Measurements from ENCODE around the gene ABCC6.
"Not testable (repeated sequence)": the region's sequence is repeated elsewhere in the genome, so short reads cannot be mapped to it uniquely, and the experiment has no call there.

The ABCC6 gene

DNA sequence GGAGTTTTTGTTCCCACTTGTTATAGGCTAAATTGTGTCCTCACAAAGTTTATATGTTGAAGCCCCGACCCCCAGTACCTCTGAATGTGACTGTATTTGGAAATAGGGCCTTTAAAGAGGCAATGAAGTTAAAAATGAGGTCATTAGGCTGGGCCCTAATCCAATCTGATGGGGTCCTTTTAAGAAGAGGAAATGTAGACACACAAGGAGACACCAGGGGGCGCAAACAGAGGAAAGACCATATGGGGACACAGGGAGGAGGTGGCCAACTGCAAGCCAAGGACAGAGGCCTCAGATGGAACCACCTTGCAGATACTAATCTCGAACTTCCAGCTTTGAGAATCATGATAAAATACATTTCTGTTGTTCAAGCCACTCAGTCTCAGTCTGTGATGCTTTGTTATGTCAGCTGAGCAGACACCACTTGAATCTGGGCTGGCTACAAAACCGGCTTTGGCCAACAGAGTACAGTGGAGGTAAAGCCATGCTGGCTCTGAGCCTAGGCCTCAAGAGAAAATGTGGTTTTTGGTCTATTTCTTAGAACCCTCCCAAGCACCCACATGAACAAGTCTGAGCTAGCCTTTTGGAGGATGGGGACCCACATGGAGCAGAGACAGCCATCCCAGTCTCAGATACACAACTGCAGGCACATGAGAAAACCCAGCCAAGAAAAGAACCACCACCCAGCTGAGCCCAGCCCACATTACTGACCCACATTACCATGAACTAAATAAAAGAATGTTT is 20.7 kb downstream of the ABCC6 start:
- not testable (repeated sequence) for H3K9ac ChIP-seq (ENCODE audit: low read depth, low read length); H3K36me3 ChIP-seq (ENCODE audit: control insufficient read depth, insufficient read depth, low read length); H3K9me3 ChIP-seq (ENCODE audit: control insufficient read depth, insufficient read depth, low read length); H3K4me3 ChIP-seq (ENCODE audit: low read depth, low read length); H3K27ac ChIP-seq (ENCODE audit: low read depth, low read length); H3K27me3 ChIP-seq (ENCODE audit: control insufficient read depth, insufficient read depth, low read length); H3K4me1 ChIP-seq (ENCODE audit: control insufficient read depth, insufficient read depth, low read length)

DNA sequence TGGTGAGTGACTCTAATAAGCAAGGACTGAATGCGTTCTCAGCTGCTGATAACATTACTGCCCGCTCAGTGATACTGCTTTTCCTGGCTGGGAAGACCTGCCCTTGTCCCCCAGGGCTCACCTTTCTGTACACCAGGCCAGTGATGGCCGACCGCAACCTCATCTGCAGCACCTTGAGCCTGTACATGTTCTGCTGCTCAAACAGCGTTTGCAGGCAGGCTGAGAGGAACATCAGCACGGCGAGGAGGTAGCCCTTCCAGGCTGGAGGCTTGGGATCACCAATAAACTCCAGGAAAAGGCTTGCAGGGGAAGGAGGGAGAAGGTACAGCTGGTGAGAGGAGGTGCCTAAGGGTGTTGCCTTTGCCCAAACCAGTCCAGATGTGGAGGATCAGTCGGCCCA is 21.4 kb downstream of the ABCC6 start:
- not testable (repeated sequence) for H3K27ac ChIP-seq (ENCODE audit: low read depth, low read length); H3K36me3 ChIP-seq (ENCODE audit: control insufficient read depth, insufficient read depth, low read length); H3K4me1 ChIP-seq (ENCODE audit: control insufficient read depth, insufficient read depth, low read length); H3K9me3 ChIP-seq (ENCODE audit: control insufficient read depth, insufficient read depth, low read length); H3K4me3 ChIP-seq (ENCODE audit: low read depth, low read length); H3K9ac ChIP-seq (ENCODE audit: low read depth, low read length); H3K27me3 ChIP-seq (ENCODE audit: control insufficient read depth, insufficient read depth, low read length)

DNA sequence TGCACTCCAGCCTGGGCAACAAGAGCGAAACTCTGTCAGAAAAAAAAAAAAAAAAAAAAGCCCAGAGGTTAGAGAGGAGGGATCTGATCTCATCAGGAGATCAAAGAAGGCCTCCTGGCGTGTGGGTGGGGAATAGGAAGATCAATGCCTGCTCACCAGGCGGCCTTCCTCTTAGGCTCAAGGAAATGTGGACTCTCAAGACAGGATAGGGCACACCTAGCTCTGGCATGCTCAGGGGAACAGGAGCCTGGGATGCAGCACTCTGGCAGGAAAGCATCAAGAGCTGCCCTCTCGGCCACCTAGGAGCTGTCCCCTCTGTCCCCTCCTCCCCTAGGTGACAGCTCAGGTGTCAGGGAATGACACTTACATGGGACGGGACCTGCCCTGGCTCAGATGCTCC is 22.9 kb downstream of the ABCC6 start:
- H3K36me3 ChIP-seq (ENCODE audit: control insufficient read depth, insufficient read depth, low read length); H3K9me3 ChIP-seq (ENCODE audit: control insufficient read depth, insufficient read depth, low read length); H3K9ac ChIP-seq (ENCODE audit: low read depth, low read length); H3K4me3 ChIP-seq (ENCODE audit: low read depth, low read length); H3K27me3 ChIP-seq (ENCODE audit: control insufficient read depth, insufficient read depth, low read length); H3K27ac ChIP-seq (ENCODE audit: low read depth, low read length); H3K4me1 ChIP-seq (ENCODE audit: control insufficient read depth, insufficient read depth, low read length): not testable (repeated sequence)

DNA sequence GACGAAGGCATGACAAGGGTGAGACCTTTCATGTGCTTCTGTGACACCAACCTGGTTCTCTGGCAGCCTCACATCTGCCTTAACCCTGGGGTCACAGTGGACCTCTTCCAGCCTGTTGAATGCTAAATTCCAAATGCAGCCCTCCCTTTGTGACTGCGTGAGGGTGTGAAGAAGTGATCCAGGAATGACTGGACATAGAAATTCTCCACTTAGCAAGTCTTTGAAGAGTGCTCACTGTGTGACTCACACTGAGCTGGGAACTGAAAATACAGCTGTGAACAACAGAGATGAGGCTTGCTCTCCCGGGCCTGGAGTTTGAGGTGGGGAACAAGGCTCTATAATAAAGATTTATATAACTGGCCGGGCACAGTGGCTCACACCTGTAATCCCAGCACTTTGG is 23.9 kb downstream of the ABCC6 start:
- not testable (repeated sequence) for H3K36me3 ChIP-seq (ENCODE audit: control insufficient read depth, insufficient read depth, low read length); H3K27ac ChIP-seq (ENCODE audit: low read depth, low read length); H3K4me3 ChIP-seq (ENCODE audit: low read depth, low read length); H3K4me1 ChIP-seq (ENCODE audit: control insufficient read depth, insufficient read depth, low read length); H3K9ac ChIP-seq (ENCODE audit: low read depth, low read length); H3K27me3 ChIP-seq (ENCODE audit: control insufficient read depth, insufficient read depth, low read length); H3K9me3 ChIP-seq (ENCODE audit: control insufficient read depth, insufficient read depth, low read length)

DNA sequence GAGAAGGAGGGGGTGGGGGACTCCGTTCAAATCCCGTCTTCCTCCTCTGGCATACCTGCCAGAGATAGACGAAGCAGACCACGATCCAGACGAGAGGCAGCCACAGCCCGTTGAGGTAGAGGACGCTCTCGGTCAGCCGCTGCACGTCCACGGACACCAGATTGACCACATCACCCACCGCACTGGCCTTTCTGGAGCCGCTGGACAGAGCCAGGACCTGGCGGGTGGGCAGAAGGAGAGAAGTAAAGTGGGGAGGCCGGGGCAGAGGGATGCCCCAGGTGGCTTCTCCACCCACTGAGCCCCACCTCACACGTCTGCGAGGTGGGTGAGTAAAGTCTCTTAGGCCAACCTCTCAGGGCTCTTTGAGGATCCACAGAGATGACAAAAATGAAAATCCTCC is 25.3 kb downstream of the ABCC6 start:
- no peaks in the 10 kb centered on the region for H3K9me3 ChIP-seq (ENCODE audit: control insufficient read depth, insufficient read depth, low read length)
- H3K27me3 ChIP-seq (ENCODE audit: control insufficient read depth, insufficient read depth, low read length), result no peaks in the 10 kb centered on the region
- no peak overlapping the region for H3K27ac ChIP-seq (ENCODE audit: low read depth, low read length)
- H3K4me3 ChIP-seq (ENCODE audit: low read depth, low read length), result no peak overlapping the region
- H3K36me3 ChIP-seq (ENCODE audit: control insufficient read depth, insufficient read depth, low read length), result no peaks in the 10 kb centered on the region
- H3K9ac ChIP-seq (ENCODE audit: low read depth, low read length), result no peak overlapping the region
- no peaks in the 10 kb centered on the region for H3K4me1 ChIP-seq (ENCODE audit: control insufficient read depth, insufficient read depth, low read length)

DNA sequence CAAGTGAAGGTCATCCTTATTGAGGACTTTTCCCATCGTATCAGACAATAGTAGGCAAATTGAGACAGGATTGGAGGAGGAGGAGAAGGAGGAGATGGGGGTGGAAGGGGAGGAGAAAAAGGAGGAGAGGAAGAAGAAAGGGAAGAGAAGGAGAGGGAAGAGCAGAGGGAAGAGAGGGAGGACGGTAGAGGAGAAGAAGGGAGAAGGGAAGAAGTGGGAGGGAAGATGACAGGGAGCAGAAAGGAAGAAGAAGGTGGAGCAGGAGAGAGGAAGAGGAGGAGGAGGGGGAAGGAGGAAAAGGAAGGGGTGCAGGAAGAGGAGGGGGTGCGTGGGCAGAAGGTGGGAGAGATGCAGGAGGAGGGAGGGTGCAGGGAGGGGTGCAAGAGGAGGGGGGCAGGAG is 26.0 kb downstream of the ABCC6 start:
- Histone ChIP-seq H3K9me3 (ENCODE audit: control insufficient read depth, insufficient read depth, low read length) (no peaks in the 10 kb centered on the region), H3K27ac (ENCODE audit: low read depth, low read length) (no peak overlapping the region), H3K4me3 (ENCODE audit: low read depth, low read length) (no peak overlapping the region), H3K36me3 (ENCODE audit: control insufficient read depth, insufficient read depth, low read length) (no peaks in the 10 kb centered on the region), H3K27me3 (ENCODE audit: control insufficient read depth, insufficient read depth, low read length) (no peaks in the 10 kb centered on the region), H3K4me1 (ENCODE audit: control insufficient read depth, insufficient read depth, low read length) (no peaks in the 10 kb centered on the region), H3K9ac (ENCODE audit: low read depth, low read length) (no peak overlapping the region)

DNA sequence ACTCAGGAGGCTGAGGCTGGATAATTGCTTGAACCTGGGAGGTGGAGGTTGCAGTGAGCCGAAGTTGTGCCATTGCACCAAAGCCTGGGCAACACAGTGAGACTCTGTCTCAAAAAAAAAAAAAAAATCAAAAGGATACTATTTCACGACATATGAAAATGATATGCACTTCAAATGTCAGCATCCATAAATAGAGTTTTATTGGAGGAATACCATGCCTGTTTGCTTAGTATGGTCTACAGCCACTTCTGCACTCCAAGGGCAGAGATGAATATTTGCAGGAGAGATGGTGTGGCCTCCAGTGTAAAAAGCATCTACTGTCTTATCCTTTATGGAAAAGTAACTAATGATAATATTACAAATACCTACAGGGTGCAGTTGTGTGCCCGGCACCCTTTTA is 27.2 kb downstream of the ABCC6 start:
- H3K9ac ChIP-seq (ENCODE audit: low read depth, low read length), result no peak overlapping the region
- H3K4me1 ChIP-seq (ENCODE audit: control insufficient read depth, insufficient read depth, low read length), result no peaks in the 10 kb centered on the region
- no peak overlapping the region for H3K4me3 ChIP-seq (ENCODE audit: low read depth, low read length)
- H3K36me3 ChIP-seq (ENCODE audit: control insufficient read depth, insufficient read depth, low read length), result no peaks in the 10 kb centered on the region
- H3K27ac ChIP-seq (ENCODE audit: low read depth, low read length), result no peak overlapping the region
- no peaks in the 10 kb centered on the region for H3K27me3 ChIP-seq (ENCODE audit: control insufficient read depth, insufficient read depth, low read length)
- H3K9me3 ChIP-seq (ENCODE audit: control insufficient read depth, insufficient read depth, low read length), result no peaks in the 10 kb centered on the region

DNA sequence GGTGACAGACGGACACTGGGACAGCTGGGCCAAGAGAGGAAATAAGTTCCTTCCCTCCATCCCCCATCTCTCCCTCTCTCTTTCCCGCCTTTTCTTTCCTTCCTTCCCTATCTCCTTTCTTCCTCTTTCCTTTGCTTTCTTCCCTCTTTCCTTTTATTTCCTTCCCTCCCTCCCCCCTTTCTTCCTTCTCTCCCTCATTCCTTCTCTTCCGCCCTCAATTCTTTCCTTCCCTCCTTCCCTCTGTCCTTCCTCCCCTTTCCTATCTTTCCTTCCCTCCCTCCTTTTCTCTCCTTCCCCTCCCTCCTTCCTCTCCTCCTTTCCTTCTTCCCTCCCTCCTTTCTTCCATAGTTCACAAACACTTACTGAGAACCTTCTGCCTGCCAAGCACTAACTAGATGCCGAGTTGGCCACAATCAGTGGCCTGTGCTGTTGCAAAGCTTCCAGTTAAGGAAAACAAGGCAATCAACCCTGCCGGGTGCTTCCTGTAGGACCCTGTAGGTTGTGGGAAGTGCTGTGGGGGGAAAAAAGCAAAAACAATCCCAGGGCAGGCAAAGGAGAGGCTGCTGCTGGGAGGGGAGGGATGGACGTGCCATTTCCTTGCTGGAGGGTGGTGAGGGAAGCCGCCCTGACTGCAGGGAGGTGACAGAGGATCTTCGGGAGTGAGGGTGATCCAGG is 31.7 kb downstream of the ABCC6 start:
- H3K36me3 ChIP-seq (ENCODE audit: control insufficient read depth, insufficient read depth, low read length), result no peaks in the 10 kb centered on the region
- H3K4me3 ChIP-seq (ENCODE audit: low read depth, low read length), result no peak overlapping the region
- H3K27ac ChIP-seq (ENCODE audit: low read depth, low read length), result no peak overlapping the region
- H3K9me3 ChIP-seq (ENCODE audit: control insufficient read depth, insufficient read depth, low read length), result no peaks in the 10 kb centered on the region
- H3K9ac ChIP-seq (ENCODE audit: low read depth, low read length), result no peak overlapping the region
- no peaks in the 10 kb centered on the region for H3K27me3 ChIP-seq (ENCODE audit: control insufficient read depth, insufficient read depth, low read length)
- no peaks in the 10 kb centered on the region for H3K4me1 ChIP-seq (ENCODE audit: control insufficient read depth, insufficient read depth, low read length)

DNA sequence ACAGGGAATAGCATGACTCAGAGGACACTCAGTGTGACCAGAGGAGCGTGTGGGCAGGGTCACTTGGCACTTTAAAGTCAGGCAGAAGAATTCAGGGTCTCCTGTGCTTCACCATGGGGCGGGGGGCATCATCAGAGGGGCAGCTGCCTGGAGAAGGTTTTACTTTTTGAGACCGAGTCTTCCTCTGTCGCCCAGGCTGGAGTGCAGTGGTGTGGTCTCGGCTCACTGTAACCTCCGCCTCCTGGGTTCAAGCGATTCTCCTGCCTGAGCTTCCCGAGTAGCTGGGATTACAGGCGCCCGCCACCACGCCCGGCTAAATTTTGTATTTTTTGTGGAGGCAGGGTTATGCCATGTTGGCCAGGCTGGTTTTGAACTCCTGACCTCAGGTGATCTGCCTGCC is 32.3 kb downstream of the ABCC6 start:
- not testable (repeated sequence) for H3K9ac ChIP-seq (ENCODE audit: low read depth, low read length); H3K27ac ChIP-seq (ENCODE audit: low read depth, low read length); H3K9me3 ChIP-seq (ENCODE audit: control insufficient read depth, insufficient read depth, low read length); H3K4me1 ChIP-seq (ENCODE audit: control insufficient read depth, insufficient read depth, low read length); H3K27me3 ChIP-seq (ENCODE audit: control insufficient read depth, insufficient read depth, low read length); H3K4me3 ChIP-seq (ENCODE audit: low read depth, low read length); H3K36me3 ChIP-seq (ENCODE audit: control insufficient read depth, insufficient read depth, low read length)

DNA sequence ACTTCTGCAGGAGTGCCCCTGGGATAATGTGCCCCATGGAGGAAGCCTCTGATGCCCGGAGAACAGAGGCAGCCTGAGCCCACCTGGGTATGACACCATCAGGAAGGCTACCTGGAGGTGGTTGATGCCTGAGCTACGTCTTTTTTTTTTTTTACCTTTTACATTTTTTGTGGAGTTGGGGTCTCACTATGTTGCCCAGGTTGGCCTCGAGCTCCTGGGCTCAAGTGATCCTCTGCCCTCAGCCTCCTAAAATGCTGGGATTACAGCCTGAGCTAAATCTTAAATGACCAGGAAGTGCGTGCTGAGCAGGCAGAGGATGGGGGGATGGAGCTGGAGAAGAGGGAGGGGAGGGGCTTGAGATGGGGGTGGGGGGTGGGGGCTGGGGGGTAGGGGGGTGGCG is 32.7 kb downstream of the ABCC6 start:
- Histone ChIP-seq H3K27ac (ENCODE audit: low read depth, low read length) (no peak overlapping the region), H3K27me3 (ENCODE audit: control insufficient read depth, insufficient read depth, low read length) (no peaks in the 10 kb centered on the region), H3K36me3 (ENCODE audit: control insufficient read depth, insufficient read depth, low read length) (no peaks in the 10 kb centered on the region), H3K9me3 (ENCODE audit: control insufficient read depth, insufficient read depth, low read length) (no peaks in the 10 kb centered on the region), H3K9ac (ENCODE audit: low read depth, low read length) (no peak overlapping the region), H3K4me3 (ENCODE audit: low read depth, low read length) (no peak overlapping the region), H3K4me1 (ENCODE audit: control insufficient read depth, insufficient read depth, low read length) (no peaks in the 10 kb centered on the region)

DNA sequence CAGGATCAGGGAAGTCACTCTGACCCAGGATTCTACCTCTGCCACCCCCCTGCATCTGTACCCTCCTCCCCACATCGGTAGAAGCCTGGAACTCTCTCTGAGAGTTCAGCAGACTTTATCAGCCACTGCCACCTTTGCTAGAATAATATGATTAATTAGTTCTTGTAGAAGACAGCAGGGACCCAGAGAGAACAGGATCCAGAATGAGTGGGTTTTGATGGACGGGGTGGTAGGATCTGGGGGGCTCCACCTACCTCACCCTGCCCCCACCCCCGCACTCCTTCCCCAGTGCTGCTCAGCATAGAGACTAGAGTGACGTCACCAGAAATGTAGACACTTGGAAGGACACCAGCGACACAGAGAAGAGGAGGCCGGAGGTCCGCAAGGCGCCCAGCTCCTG is 33.5 kb downstream of the ABCC6 start:
- no peak overlapping the region for H3K9ac ChIP-seq (ENCODE audit: low read depth, low read length)
- H3K9me3 ChIP-seq (ENCODE audit: control insufficient read depth, insufficient read depth, low read length), result no peaks in the 10 kb centered on the region
- H3K27me3 ChIP-seq (ENCODE audit: control insufficient read depth, insufficient read depth, low read length), result no peaks in the 10 kb centered on the region
- H3K4me1 ChIP-seq (ENCODE audit: control insufficient read depth, insufficient read depth, low read length), result no peaks in the 10 kb centered on the region
- H3K36me3 ChIP-seq (ENCODE audit: control insufficient read depth, insufficient read depth, low read length), result no peaks in the 10 kb centered on the region
- no peak overlapping the region for H3K4me3 ChIP-seq (ENCODE audit: low read depth, low read length)
- H3K27ac ChIP-seq (ENCODE audit: low read depth, low read length), result no peak overlapping the region
